ENCODE measurements around the gene C2CD2L.
"Not testable (repeated sequence)": the region's sequence is repeated elsewhere in the genome, so short reads cannot be mapped to it uniquely, and the experiment has no call there.

C2CD2L gene

DNA sequence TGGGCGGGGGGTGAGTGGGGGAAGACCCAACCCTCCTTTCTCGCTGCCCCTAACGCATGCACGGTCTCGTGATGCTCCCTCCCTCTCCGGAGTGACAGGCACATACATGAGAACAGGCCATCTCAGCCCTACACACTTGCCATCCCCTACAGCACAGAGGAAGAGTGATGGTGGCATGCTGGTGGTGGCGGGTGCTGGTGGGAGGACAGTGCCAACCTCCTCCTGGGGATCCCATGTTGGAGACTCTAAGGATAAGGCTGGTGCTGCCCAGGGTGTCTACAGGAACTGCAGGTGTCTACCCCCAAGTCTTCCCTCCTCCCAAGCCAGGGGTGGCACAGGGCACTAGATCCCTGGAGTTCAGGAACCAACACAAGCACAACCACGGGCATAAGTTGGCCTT is 54.7 kb downstream of the C2CD2L start:
- TF ChIP-seq, protein P1, sequence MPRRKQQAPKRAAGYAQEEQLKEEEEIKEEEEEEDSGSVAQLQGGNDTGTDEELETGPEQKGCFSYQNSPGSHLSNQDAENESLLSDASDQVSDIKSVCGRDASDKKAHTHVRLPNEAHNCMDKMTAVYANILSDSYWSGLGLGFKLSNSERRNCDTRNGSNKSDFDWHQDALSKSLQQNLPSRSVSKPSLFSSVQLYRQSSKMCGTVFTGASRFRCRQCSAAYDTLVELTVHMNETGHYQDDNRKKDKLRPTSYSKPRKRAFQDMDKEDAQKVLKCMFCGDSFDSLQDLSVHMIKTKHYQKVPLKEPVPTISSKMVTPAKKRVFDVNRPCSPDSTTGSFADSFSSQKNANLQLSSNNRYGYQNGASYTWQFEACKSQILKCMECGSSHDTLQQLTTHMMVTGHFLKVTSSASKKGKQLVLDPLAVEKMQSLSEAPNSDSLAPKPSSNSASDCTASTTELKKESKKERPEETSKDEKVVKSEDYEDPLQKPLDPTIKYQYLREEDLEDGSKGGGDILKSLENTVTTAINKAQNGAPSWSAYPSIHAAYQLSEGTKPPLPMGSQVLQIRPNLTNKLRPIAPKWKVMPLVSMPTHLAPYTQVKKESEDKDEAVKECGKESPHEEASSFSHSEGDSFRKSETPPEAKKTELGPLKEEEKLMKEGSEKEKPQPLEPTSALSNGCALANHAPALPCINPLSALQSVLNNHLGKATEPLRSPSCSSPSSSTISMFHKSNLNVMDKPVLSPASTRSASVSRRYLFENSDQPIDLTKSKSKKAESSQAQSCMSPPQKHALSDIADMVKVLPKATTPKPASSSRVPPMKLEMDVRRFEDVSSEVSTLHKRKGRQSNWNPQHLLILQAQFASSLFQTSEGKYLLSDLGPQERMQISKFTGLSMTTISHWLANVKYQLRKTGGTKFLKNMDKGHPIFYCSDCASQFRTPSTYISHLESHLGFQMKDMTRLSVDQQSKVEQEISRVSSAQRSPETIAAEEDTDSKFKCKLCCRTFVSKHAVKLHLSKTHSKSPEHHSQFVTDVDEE (CRISPR knock-in tag; IDR thresholded peaks at IDR 0.05), result no peak
- TF ChIP-seq, protein P2, sequence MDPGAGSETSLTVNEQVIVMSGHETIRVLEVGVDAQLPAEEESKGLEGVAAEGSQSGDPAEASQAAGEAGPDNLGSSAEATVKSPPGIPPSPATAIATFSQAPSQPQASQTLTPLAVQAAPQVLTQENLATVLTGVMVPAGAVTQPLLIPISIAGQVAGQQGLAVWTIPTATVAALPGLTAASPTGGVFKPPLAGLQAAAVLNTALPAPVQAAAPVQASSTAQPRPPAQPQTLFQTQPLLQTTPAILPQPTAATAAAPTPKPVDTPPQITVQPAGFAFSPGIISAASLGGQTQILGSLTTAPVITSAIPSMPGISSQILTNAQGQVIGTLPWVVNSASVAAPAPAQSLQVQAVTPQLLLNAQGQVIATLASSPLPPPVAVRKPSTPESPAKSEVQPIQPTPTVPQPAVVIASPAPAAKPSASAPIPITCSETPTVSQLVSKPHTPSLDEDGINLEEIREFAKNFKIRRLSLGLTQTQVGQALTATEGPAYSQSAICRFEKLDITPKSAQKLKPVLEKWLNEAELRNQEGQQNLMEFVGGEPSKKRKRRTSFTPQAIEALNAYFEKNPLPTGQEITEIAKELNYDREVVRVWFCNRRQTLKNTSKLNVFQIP (CRISPR knock-in tag; IDR thresholded peaks at IDR 0.05; ENCODE audit: borderline replicate concordance, low read depth), result no peak
- TF ChIP-seq ZFP3 (CRISPR knock-in tag; IDR thresholded peaks at IDR 0.05) (no peak), ESRRG (CRISPR knock-in tag; IDR thresholded peaks at IDR 0.05) (no peak), ZNF8 (CRISPR knock-in tag; IDR thresholded peaks at IDR 0.05) (no peak), TCF4 (CRISPR knock-in tag; IDR thresholded peaks at IDR 0.05; ENCODE audit: borderline replicate concordance) (no peak), PPARA (CRISPR knock-in tag; IDR thresholded peaks at IDR 0.05; ENCODE audit: borderline replicate concordance) (no peak), ZNF565 (CRISPR knock-in tag; conservative IDR thresholded peaks at IDR 0.05; ENCODE audit: low read depth) (no peak), RARB (CRISPR knock-in tag; IDR thresholded peaks at IDR 0.05) (no peak), ZC3H10 (CRISPR knock-in tag; IDR thresholded peaks at IDR 0.05) (no peak), ZNF70 (CRISPR knock-in tag; IDR thresholded peaks at IDR 0.05) (no peak), ARNTL (CRISPR knock-in tag; IDR thresholded peaks at IDR 0.05; ENCODE audit: borderline replicate concordance, low read depth) (no peak), CSDC2 (CRISPR knock-in tag; IDR thresholded peaks at IDR 0.05) (no peak), OSR1 (CRISPR knock-in tag; IDR thresholded peaks at IDR 0.05) (no peak), BACH2 (CRISPR knock-in tag; IDR thresholded peaks at IDR 0.05; ENCODE audit: borderline replicate concordance) (no peak)
- TF ChIP-seq, protein P3, sequence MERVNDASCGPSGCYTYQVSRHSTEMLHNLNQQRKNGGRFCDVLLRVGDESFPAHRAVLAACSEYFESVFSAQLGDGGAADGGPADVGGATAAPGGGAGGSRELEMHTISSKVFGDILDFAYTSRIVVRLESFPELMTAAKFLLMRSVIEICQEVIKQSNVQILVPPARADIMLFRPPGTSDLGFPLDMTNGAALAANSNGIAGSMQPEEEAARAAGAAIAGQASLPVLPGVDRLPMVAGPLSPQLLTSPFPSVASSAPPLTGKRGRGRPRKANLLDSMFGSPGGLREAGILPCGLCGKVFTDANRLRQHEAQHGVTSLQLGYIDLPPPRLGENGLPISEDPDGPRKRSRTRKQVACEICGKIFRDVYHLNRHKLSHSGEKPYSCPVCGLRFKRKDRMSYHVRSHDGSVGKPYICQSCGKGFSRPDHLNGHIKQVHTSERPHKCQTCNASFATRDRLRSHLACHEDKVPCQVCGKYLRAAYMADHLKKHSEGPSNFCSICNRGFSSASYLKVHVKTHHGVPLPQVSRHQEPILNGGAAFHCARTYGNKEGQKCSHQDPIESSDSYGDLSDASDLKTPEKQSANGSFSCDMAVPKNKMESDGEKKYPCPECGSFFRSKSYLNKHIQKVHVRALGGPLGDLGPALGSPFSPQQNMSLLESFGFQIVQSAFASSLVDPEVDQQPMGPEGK (CRISPR knock-in tag; IDR thresholded peaks at IDR 0.05; ENCODE audit: borderline replicate concordance), result no peak
- no peak for ATAC-seq

DNA sequence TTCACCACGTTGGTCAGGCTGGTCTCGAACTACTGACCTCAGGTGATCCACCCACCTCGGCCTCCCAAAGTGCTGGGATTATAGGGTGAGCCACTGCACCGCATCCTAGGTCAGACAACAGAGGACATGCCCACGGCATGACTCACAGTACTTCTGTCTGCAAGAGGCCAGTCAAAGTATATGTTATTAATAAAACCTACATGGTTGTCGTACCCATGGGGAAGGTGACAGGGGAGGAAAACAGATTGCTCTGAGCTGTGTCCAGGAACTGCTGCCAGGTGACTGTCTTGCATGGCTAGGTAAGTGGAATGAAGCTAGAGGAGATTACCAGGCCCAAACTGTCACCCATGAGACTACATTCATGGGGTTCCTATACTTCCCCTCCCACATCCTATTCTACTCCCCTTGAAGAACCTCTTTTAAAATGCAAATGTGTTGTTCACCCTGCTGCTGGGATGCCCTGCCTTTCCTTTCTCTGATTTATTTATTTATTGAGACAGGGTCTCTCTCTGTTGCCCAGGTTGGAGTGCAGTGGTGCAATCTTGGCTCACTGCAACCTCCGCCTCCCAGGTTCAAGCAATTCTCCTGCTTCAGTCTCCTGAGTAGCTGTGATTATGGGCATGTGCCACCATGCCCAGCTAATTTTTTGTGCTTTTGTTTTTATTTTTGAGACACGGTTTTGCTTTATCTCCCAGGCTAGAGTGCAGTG is 59.4 kb downstream of the C2CD2L start:
- TF ChIP-seq ARNTL (CRISPR knock-in tag; IDR thresholded peaks at IDR 0.05; ENCODE audit: borderline replicate concordance, low read depth) (no peak), OSR1 (CRISPR knock-in tag; IDR thresholded peaks at IDR 0.05) (no peak), ZC3H10 (CRISPR knock-in tag; IDR thresholded peaks at IDR 0.05) (no peak)
- peak; percentile 59 for ATAC-seq

DNA sequence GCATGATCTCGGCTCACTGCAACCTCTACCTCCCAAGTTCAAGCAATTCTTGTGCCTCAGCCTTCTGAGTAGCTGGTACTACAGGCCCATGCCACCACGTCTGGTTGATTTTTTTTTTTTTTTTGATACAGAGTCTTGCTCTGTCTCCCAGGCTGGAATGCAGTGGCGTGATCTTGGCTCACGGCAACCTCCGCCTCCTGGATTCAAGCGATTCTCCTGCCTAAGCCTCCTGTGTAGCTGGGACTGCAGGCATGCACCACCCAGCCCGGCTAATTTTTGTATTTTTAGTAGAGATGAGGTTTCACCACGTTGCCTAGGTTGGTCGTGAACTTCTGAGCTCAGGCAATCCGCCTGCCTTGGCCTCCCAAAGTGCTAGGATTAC is 59.9 kb downstream of the C2CD2L start:
- not testable (repeated sequence) for ATAC-seq

DNA sequence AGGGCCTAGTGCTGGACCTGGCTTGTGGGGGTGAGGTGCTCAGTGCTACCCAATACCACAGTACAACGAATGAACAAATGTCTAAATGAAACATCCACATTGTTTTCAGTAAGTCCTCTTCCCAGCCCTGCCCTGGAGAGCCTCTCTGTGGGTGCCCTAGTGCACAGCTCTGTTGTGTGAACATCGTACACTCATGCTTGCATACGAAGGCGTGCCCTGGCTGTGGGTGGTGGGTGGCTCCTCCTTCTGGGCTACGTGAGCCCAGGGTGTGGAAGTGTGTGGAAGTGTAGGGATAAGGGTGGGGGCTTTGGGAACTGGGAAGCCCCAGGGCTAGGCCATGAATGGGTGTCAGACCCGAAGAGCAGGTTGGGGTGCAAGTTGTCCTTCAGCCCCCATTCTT is 60.8 kb downstream of the C2CD2L start:
- TF ChIP-seq RARB (CRISPR knock-in tag; IDR thresholded peaks at IDR 0.05) (no peak), ZNF70 (CRISPR knock-in tag; IDR thresholded peaks at IDR 0.05) (no peak), CSDC2 (CRISPR knock-in tag; IDR thresholded peaks at IDR 0.05) (no peak), ZC3H10 (CRISPR knock-in tag; IDR thresholded peaks at IDR 0.05) (no peak)
- TF ChIP-seq, protein P3 (CRISPR knock-in tag; IDR thresholded peaks at IDR 0.05; ENCODE audit: borderline replicate concordance), result no peak
- no peak for ATAC-seq
